Measurements from ENCODE around the gene NR2E3.

DNA sequence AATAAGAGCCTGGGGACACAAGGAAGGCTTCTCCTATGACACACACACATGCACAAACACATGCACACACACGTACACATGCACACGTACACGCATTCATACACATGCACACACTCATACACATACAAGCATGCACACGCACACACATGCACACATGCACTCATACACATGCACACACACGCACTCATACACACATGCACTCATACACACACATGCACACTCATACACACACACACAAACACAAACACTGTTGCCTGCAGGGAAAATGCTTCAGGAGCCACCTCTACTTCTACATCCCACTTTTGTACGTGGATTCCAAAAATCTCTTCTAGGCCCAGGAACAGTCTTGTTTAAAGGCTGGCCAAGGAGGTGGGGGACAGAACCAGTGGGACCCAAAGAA lies 20.7 kb upstream of the NR2E3 start:
- TF ChIP-seq, protein P1, sequence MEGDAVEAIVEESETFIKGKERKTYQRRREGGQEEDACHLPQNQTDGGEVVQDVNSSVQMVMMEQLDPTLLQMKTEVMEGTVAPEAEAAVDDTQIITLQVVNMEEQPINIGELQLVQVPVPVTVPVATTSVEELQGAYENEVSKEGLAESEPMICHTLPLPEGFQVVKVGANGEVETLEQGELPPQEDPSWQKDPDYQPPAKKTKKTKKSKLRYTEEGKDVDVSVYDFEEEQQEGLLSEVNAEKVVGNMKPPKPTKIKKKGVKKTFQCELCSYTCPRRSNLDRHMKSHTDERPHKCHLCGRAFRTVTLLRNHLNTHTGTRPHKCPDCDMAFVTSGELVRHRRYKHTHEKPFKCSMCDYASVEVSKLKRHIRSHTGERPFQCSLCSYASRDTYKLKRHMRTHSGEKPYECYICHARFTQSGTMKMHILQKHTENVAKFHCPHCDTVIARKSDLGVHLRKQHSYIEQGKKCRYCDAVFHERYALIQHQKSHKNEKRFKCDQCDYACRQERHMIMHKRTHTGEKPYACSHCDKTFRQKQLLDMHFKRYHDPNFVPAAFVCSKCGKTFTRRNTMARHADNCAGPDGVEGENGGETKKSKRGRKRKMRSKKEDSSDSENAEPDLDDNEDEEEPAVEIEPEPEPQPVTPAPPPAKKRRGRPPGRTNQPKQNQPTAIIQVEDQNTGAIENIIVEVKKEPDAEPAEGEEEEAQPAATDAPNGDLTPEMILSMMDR (IDR thresholded peaks at IDR 0.05): no peak
- no peak for TF ChIP-seq POLR2A (IDR thresholded peaks at IDR 0.05)

Data from Peyer's patch (tissue), 4 donors.